Erythroblast (primary cell): ENCODE data around the gene PARD3.

ENCODE experiments used
- GATA1 ChIP-seq: IDR thresholded peaks from 2 replicates; pipeline ENCODE4 v1.6.1; 2011; ENCODE audit warnings: low read depth, mild to moderate bottlenecking, control low read depth, low read length, moderate library complexity
- POLR2A ChIP-seq: IDR thresholded peaks from 2 replicates; pipeline ENCODE4 v1.6.1; 2011; ENCODE audit warnings: mild to moderate bottlenecking, low read length

DNA sequence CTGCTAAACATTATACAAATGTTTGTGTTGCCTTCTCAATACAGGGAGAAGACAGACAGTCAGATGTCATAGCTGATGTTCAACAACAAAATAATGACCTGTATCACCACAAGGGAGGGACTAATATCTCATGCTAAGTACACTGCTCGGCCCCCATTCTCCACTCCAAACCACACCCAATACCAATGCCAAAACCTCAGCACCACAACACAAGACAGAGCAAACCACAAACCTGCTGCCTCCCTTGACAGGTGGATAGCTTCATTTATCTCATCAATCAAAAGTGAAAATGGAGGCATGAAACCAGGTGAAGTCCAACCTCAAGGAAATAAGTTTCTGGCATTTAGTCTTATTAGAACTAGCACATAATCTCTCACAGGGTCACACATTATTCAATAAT is 109.5 kb downstream of the PARD3 start:
- TF ChIP-seq POLR2A (no peak), GATA1 (no peak)
